GM03348 (cell line): ENCODE measurements around the gene AMN.
"Not testable (repeated sequence)": the region's sequence is repeated elsewhere in the genome, so short reads cannot be mapped to it uniquely, and the experiment has no call there.

Experiments
- DNase-seq: peaks from one replicate; pipeline ENCODE4 v3.0.0; 2012; ENCODE audit warnings: low spot score

Gene AMN

GRCh38 chr14:102922490-102923200 lies at the start of gene AMN:
AMN (plus strand) TSS chr14:102922663; CDS start chr14:102922689, 26 bp downstream.
- peak; percentile 62 for DNase-seq

- DNase-seq, result no peak
These were observed 49.3 kb upstream of the AMN start for GRCh38 chr14:102873131-102873530.

- DNase-seq, result no peak
These were observed 48.9 kb upstream of the AMN start for GRCh38 chr14:102873546-102874061.

- DNase-seq, result no peak
These were observed 46.8 kb upstream of the AMN start for GRCh38 chr14:102875652-102876051.

GRCh38 chr14:102877511-102877910 lies 45.0 kb upstream of the AMN start:
- DNase-seq, result not testable (repeated sequence)

- DNase-seq, result no peak
These were observed 44.1 kb upstream of the AMN start for GRCh38 chr14:102878174-102878969.

- no peak for DNase-seq
These were observed 43.4 kb upstream of the AMN start for GRCh38 chr14:102878970-102879460.

GRCh38 chr14:102882226-102882906 lies 40.1 kb upstream of the AMN start:
- DNase-seq, result no peak

GRCh38 chr14:102883089-102883541 lies 39.3 kb upstream of the AMN start:
- DNase-seq, result no peak

- DNase-seq, result no peak
These were observed 38.9 kb upstream of the AMN start for GRCh38 chr14:102883554-102883953.

- no peak for DNase-seq
These were observed 36.6 kb upstream of the AMN start for GRCh38 chr14:102885737-102886447.

GRCh38 chr14:102888748-102889147 lies 33.7 kb upstream of the AMN start:
- DNase-seq, result no peak

GRCh38 chr14:102889615-102890014 lies 32.8 kb upstream of the AMN start:
- DNase-seq, result no peak

- DNase-seq, result no peak
These were observed 31.4 kb upstream of the AMN start for GRCh38 chr14:102891111-102891510.

GRCh38 chr14:102891556-102891955 lies 30.9 kb upstream of the AMN start:
- DNase-seq, result peak; percentile 58

GRCh38 chr14:102892651-102893050 lies 29.8 kb upstream of the AMN start:
- no peak for DNase-seq

GRCh38 chr14:102893452-102893851 lies 29.0 kb upstream of the AMN start:
- peak; percentile 94 for DNase-seq

- not testable (repeated sequence) for DNase-seq
These were observed 25.7 kb upstream of the AMN start for GRCh38 chr14:102896735-102897134.

GRCh38 chr14:102897299-102898027 lies 25.0 kb upstream of the AMN start:
- no peak for DNase-seq

- no peak for DNase-seq
These were observed 24.2 kb upstream of the AMN start for GRCh38 chr14:102898298-102898697.
